PC-9 (cell line): Measurements from ENCODE around the gene DDX42.

Experiments
- EZH2 ChIP-seq: fragments of 200-600 bp; sonication (generic); IDR thresholded peaks from 2 replicates; pipeline ENCODE4 v1.8.0; 2017; ENCODE audit warnings: antibody characterized with exemption, low read depth
- TF ChIP-seq, protein P1 (sequence below): fragments of 200-600 bp; sonication (generic); conservative IDR thresholded peaks from 2 replicates; pipeline ENCODE4 v1.6.1; 2017; ENCODE audit warnings: mixed run types, antibody characterized with exemption, mild to moderate bottlenecking, moderate library complexity

- TF ChIP-seq, protein P1, sequence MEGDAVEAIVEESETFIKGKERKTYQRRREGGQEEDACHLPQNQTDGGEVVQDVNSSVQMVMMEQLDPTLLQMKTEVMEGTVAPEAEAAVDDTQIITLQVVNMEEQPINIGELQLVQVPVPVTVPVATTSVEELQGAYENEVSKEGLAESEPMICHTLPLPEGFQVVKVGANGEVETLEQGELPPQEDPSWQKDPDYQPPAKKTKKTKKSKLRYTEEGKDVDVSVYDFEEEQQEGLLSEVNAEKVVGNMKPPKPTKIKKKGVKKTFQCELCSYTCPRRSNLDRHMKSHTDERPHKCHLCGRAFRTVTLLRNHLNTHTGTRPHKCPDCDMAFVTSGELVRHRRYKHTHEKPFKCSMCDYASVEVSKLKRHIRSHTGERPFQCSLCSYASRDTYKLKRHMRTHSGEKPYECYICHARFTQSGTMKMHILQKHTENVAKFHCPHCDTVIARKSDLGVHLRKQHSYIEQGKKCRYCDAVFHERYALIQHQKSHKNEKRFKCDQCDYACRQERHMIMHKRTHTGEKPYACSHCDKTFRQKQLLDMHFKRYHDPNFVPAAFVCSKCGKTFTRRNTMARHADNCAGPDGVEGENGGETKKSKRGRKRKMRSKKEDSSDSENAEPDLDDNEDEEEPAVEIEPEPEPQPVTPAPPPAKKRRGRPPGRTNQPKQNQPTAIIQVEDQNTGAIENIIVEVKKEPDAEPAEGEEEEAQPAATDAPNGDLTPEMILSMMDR, result no peak
- TF ChIP-seq EZH2, result no peak
Measured at GRCh38 chr17:63833741-63834373, 59.9 kb downstream of the DDX42 start.
